SK-N-SH treated with all-trans-retinoic acid at 6 μM for 48 hours (cell line): ENCODE measurements around the gene NUDT16.

Source experiments
- ATAC-seq: fragments of 200-7000 bp; cut with Tn5 transposase; 3 replicates; pipeline ENCODE4 v1.9.1; 2020; ENCODE audit warnings: mild to moderate bottlenecking, moderate library complexity
- BACH2 ChIP-seq: fragments of 250-450 bp; sonication (Bioruptor Pico); IDR thresholded peaks from 2 replicates; pipeline ENCODE4 v1.9.0; 2021; ENCODE audit warnings: mild to moderate bottlenecking, borderline replicate concordance
- CREB5 ChIP-seq: fragments of 250-450 bp; sonication (Bioruptor Pico); IDR thresholded peaks from 2 replicates; pipeline ENCODE4 v1.5.1; 2020; ENCODE audit warnings: low read depth, mild to moderate bottlenecking, moderate library complexity
- CSDC2 ChIP-seq: fragments of 250-450 bp; sonication (Bioruptor Pico); IDR thresholded peaks from 2 replicates; pipeline ENCODE4 v1.5.0; 2020; ENCODE audit warnings: mild to moderate bottlenecking, moderate library complexity
- ESRRG ChIP-seq: fragments of 250-450 bp; sonication (Bioruptor Pico); IDR thresholded peaks from 2 replicates; pipeline ENCODE4 v1.6.1; 2021; ENCODE audit warnings: mild to moderate bottlenecking
- GLIS3 ChIP-seq: fragments of 250-450 bp; sonication (Bioruptor Pico); IDR thresholded peaks from 2 replicates; pipeline ENCODE4 v1.5.0; 2020; ENCODE audit warnings: mild to moderate bottlenecking, moderate library complexity
- ISL1 ChIP-seq: fragments of 250-450 bp; sonication (Bioruptor Pico); IDR thresholded peaks from 2 replicates; pipeline ENCODE4 v2.1.2; 2022; ENCODE audit warnings: mild to moderate bottlenecking, moderate library complexity
- OSR1 ChIP-seq: fragments of 250-450 bp; sonication (Bioruptor Pico); IDR thresholded peaks from 2 replicates; pipeline ENCODE4 v1.8.0; 2022; ENCODE audit warnings: moderate library complexity, mild to moderate bottlenecking, inconsistent platforms
- PATZ1 ChIP-seq: fragments of 250-450 bp; sonication (Bioruptor Pico); IDR thresholded peaks from 2 replicates; pipeline ENCODE4 v1.8.0; 2020; ENCODE audit warnings: mild to moderate bottlenecking, moderate library complexity, borderline replicate concordance
- RARB ChIP-seq: fragments of 250-450 bp; sonication (Bioruptor Pico); IDR thresholded peaks from 2 replicates; pipeline ENCODE4 v1.8.0; 2021; ENCODE audit warnings: mild to moderate bottlenecking, moderate library complexity
- SNAI2 ChIP-seq: fragments of 250-450 bp; sonication (Bioruptor Pico); IDR thresholded peaks from 2 replicates; pipeline ENCODE4 v1.5.0; 2020; ENCODE audit warnings: mild to moderate bottlenecking, moderate library complexity
- TCF4 ChIP-seq: fragments of 250-450 bp; sonication (Bioruptor Pico); IDR thresholded peaks from 2 replicates; pipeline ENCODE4 v1.8.0; 2021; ENCODE audit warnings: mild to moderate bottlenecking, moderate library complexity, borderline replicate concordance
- TOX ChIP-seq: fragments of 250-450 bp; sonication (Bioruptor Pico); IDR thresholded peaks from 2 replicates; pipeline ENCODE4 v1.8.0; 2021; ENCODE audit warnings: mild to moderate bottlenecking, moderate library complexity, borderline replicate concordance
- ZC3H10 ChIP-seq: fragments of 250-450 bp; sonication (Bioruptor Pico); IDR thresholded peaks from 2 replicates; pipeline ENCODE4 v1.5.1; 2021; ENCODE audit warnings: mild to moderate bottlenecking, moderate library complexity
- ZFP3 ChIP-seq: fragments of 250-450 bp; sonication (Bioruptor Pico); IDR thresholded peaks from 2 replicates; pipeline ENCODE4 v1.5.0; 2020; ENCODE audit warnings: mild to moderate bottlenecking, moderate library complexity
- ZFP30 ChIP-seq: fragments of 450-650 bp; formaldehyde crosslinking; IDR thresholded peaks from 2 replicates; pipeline ENCODE4 v1.5.0; 2022; ENCODE audit warnings: mild to moderate bottlenecking, moderate library complexity
- ZNF565 ChIP-seq: fragments of 450-650 bp; formaldehyde crosslinking; conservative IDR thresholded peaks from 2 replicates; pipeline ENCODE4 v1.5.0; 2020; ENCODE audit warnings: low read depth, mild to moderate bottlenecking, moderate library complexity
- ZNF70 ChIP-seq: fragments of 450-650 bp; formaldehyde crosslinking; IDR thresholded peaks from 2 replicates; pipeline ENCODE4 v1.5.0; 2020; ENCODE audit warnings: mild to moderate bottlenecking, moderate library complexity
- TF ChIP-seq, protein P1 (sequence below): fragments of 250-450 bp; sonication (Bioruptor Pico); IDR thresholded peaks from 2 replicates; pipeline ENCODE4 v1.5.0; 2020; ENCODE audit warnings: mild to moderate bottlenecking, moderate library complexity

NUDT16 gene

DNA sequence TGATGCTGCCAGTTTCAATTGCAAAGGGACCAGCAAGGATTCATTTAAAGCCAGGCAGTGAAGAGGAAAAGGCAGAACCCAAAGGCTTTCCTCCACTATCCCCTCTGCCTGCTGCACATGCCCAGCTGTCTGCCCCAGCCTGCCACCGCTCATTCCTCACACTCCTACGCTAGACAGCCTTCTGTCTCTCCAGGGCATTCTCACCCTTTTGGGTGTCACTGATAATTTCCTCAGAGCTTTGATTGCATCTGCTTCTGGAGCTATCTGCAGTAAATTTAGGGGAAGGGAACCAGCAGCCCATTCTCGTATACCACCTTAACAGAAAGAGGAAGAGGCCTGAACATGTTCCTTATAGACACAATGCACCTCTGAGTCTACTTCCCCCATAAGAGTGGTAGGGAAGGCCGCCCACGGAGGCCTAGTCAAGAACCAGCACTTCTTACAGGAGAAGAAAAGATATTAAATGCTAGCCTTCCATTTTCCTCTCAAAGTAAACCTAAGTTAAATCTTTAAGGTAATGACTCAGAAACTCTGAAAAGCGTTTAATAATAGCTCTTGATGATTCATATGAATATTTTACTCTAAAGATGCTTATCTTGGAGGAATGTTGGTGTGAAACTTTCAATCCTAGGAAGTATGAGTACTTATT lies 20.9 kb downstream of the NUDT16 start:
- ATAC-seq: peak; percentile 77
- TF ChIP-seq ZC3H10 (CRISPR knock-in tag): no peak
- TF ChIP-seq ESRRG (CRISPR knock-in tag): no peak

DNA sequence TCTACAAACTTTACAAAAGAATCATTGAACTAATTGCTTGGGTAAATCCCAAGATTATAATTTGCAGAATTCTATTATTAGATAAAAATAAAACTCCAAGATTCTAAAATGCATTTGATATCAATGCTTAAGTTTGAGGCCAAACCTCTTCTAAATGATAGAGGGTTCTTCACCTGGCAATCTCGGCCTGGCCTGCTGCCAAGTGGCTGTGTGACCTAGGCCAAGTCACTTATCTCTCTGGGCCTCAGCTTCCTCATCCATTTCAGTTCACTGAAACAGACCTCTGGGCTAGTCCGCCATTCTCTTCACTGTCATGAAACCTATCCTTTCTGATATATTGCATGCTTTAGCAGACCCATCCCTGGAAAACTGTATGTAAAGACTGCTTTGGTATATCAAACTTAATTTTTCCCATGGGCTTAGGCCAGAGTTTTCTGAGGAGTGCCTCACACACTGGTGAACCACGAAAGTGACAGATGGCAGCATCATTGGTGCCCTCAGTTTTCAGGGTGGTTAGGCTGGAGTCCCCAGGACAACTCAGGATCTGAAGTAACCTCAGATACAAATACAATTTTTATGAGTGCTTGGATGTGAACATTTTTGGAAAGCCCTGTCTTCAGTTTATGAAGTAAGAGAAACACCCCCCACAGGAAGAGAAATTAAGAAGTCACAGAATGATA lies 21.8 kb downstream of the NUDT16 start:
- ATAC-seq: no peak
- TF ChIP-seq TCF4 (CRISPR knock-in tag) (no peak), GLIS3 (CRISPR knock-in tag) (no peak), TOX (no peak)

DNA sequence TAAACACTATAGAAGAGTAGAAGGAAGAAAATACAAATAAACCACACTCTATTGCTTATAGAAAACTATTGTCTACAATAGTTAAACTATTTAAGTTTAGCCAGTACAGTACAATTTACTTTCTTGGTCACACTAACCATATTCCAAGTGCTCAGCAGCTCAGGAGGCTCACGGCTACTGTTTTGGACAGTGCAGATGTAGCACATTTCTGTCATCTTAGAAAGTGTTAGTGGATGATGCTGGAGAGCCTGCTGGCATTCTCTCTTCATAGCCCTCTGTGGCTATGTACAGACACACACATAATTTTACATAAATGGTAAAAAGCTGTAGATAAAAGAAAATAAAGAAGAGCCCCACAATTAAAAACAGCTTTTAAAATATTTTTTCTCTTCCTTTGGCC lies 23.8 kb downstream of the NUDT16 start:
- no peak for ATAC-seq

GRCh38 chr3:131406274-131406673 lies 24.7 kb downstream of the NUDT16 start:
- ATAC-seq: no peak
- TF ChIP-seq, protein P1, sequence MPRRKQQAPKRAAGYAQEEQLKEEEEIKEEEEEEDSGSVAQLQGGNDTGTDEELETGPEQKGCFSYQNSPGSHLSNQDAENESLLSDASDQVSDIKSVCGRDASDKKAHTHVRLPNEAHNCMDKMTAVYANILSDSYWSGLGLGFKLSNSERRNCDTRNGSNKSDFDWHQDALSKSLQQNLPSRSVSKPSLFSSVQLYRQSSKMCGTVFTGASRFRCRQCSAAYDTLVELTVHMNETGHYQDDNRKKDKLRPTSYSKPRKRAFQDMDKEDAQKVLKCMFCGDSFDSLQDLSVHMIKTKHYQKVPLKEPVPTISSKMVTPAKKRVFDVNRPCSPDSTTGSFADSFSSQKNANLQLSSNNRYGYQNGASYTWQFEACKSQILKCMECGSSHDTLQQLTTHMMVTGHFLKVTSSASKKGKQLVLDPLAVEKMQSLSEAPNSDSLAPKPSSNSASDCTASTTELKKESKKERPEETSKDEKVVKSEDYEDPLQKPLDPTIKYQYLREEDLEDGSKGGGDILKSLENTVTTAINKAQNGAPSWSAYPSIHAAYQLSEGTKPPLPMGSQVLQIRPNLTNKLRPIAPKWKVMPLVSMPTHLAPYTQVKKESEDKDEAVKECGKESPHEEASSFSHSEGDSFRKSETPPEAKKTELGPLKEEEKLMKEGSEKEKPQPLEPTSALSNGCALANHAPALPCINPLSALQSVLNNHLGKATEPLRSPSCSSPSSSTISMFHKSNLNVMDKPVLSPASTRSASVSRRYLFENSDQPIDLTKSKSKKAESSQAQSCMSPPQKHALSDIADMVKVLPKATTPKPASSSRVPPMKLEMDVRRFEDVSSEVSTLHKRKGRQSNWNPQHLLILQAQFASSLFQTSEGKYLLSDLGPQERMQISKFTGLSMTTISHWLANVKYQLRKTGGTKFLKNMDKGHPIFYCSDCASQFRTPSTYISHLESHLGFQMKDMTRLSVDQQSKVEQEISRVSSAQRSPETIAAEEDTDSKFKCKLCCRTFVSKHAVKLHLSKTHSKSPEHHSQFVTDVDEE: no peak
- TF ChIP-seq ZC3H10 (CRISPR knock-in tag): no peak
- no peak for TF ChIP-seq ISL1 (CRISPR knock-in tag)
- TF ChIP-seq ZNF70: no peak
- no peak for TF ChIP-seq CREB5 (CRISPR knock-in tag)
- TF ChIP-seq SNAI2: no peak
- no peak for TF ChIP-seq CSDC2 (CRISPR knock-in tag)
- TF ChIP-seq BACH2 (CRISPR knock-in tag): no peak
- no peak for TF ChIP-seq OSR1 (CRISPR knock-in tag)
- no peak for TF ChIP-seq ZFP30 (CRISPR knock-in tag)
- no peak for TF ChIP-seq TCF4 (CRISPR knock-in tag)
- no peak for TF ChIP-seq ESRRG (CRISPR knock-in tag)
- no peak for TF ChIP-seq PATZ1 (CRISPR knock-in tag)
- TF ChIP-seq ZNF565 (CRISPR knock-in tag): no peak
- TF ChIP-seq RARB (CRISPR knock-in tag): no peak
- no peak for TF ChIP-seq ZFP3 (CRISPR knock-in tag)

More for the DNA sequence above, 23.8 kb downstream of the NUDT16 start:
- TF ChIP-seq TCF4 (CRISPR knock-in tag) (no peak), ZC3H10 (CRISPR knock-in tag) (no peak), ZNF565 (CRISPR knock-in tag) (no peak), ISL1 (CRISPR knock-in tag) (no peak), SNAI2 (no peak)
- TF ChIP-seq, protein P1: no peak
